Activated CD4-positive, alpha-beta T cell treated with anti-CD3 and anti-CD28 coated beads, Interleukin-2, Interleukin-4, amounts not matched to agents 100 ng/mL and 50 ng/mL, durations not matched to agents 16 hours and 8 hours (primary cell): ENCODE results near the gene FADS2.

Experiments used
- DNase-seq: peaks from one replicate; pipeline ENCODE4 v3.0.0-alpha.2; 2020; ENCODE audit warnings: low spot score

The FADS2 gene

GRCh38 chr11:61827571-61828378 is at the start of gene FADS2:
TSS of gene FADS2 (plus strand) at chr11:61828300. CDS start at chr11:61828391, 91 bp downstream.
- DNase-seq: peak; percentile 97

- DNase-seq: no peak
These were observed 49.7 kb upstream of the FADS2 start for GRCh38 chr11:61778357-61778886.

GRCh38 chr11:61778920-61779650 is 49.0 kb upstream of the FADS2 start:
- no peak for DNase-seq

- DNase-seq: no peak
These were observed 48.2 kb upstream of the FADS2 start for GRCh38 chr11:61779666-61780525.

- no peak for DNase-seq
These were observed 47.4 kb upstream of the FADS2 start for GRCh38 chr11:61780581-61781162.

GRCh38 chr11:61781585-61781984 is 46.5 kb upstream of the FADS2 start:
- DNase-seq: no peak

- DNase-seq: no peak
These were observed 45.8 kb upstream of the FADS2 start for GRCh38 chr11:61782299-61782698.

GRCh38 chr11:61782841-61783240 is 45.3 kb upstream of the FADS2 start:
- DNase-seq: no peak

- no peak for DNase-seq
These were observed 44.2 kb upstream of the FADS2 start for GRCh38 chr11:61783717-61784505.

GRCh38 chr11:61784506-61784805 is 43.6 kb upstream of the FADS2 start:
- DNase-seq: no peak

- no peak for DNase-seq
These were observed 42.2 kb upstream of the FADS2 start for GRCh38 chr11:61785837-61786402.

- DNase-seq: peak; percentile 15
These were observed 40.1 kb upstream of the FADS2 start for GRCh38 chr11:61787928-61788491.

GRCh38 chr11:61791737-61792309 is 36.3 kb upstream of the FADS2 start:
- DNase-seq: peak; percentile 57

- DNase-seq: peak; percentile 91
These were observed 35.6 kb upstream of the FADS2 start, which contains the start of the genes FEN1 and TMEM258 for GRCh38 chr11:61792310-61793082. TSS of gene FEN1 (plus strand) at chr11:61792911. CDS start at chr11:61795362, 2,451 bp downstream. TSS of gene TMEM258 (minus strand) at chr11:61792599. CDS start at chr11:61792558, 41 bp downstream.

- no peak for DNase-seq
These were observed 34.8 kb upstream of the FADS2 start for GRCh38 chr11:61793083-61793828.

- no peak for DNase-seq
These were observed 34.3 kb upstream of the FADS2 start for GRCh38 chr11:61793829-61794204.

- DNase-seq: no peak
These were observed 33.5 kb upstream of the FADS2 start for GRCh38 chr11:61794579-61794978.

- no peak for DNase-seq
These were observed 32.6 kb upstream of the FADS2 start for GRCh38 chr11:61795459-61795858.
